DND-41 (cell line): ENCODE results near the gene ERC2.

Experiments
- EZH2 ChIP-seq: IDR thresholded peaks from 3 replicates; pipeline ENCODE4 v1.6.1; 2012; ENCODE audit warnings: borderline replicate concordance, low read depth, mild to moderate bottlenecking, moderate library complexity, low read length, inconsistent platforms; ENCODE audit not compliant: severe bottlenecking
- TF ChIP-seq, protein P1 (sequence below): IDR thresholded peaks from 2 replicates; pipeline ENCODE4 v1.5.1; 2012; ENCODE audit warnings: borderline replicate concordance, low read length, moderate library complexity, mild to moderate bottlenecking; ENCODE audit not compliant: poor library complexity, severe bottlenecking; ENCODE audit errors: extremely low read depth

DNA sequence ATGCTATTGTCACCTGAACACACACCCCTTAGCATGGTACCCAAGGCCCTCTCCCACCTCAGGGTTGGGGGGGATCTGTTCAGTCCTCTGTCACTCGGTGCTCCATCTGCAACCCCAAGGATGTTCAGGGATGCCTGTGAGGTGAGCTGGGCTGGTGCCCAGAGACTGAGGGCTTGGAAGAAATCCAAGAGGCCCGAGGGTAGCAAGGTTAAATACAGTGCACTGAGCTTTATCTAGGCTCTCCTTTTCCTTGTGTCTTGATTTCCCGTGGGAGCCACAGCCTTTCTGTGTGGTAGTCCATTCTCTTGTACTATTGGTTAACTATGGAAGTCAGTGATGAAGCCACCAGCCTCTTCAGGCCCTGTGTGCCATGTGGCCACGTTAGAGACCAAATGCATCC lies 962.5 kb downstream of the ERC2 start:
- TF ChIP-seq EZH2: no peak
- TF ChIP-seq, protein P1, sequence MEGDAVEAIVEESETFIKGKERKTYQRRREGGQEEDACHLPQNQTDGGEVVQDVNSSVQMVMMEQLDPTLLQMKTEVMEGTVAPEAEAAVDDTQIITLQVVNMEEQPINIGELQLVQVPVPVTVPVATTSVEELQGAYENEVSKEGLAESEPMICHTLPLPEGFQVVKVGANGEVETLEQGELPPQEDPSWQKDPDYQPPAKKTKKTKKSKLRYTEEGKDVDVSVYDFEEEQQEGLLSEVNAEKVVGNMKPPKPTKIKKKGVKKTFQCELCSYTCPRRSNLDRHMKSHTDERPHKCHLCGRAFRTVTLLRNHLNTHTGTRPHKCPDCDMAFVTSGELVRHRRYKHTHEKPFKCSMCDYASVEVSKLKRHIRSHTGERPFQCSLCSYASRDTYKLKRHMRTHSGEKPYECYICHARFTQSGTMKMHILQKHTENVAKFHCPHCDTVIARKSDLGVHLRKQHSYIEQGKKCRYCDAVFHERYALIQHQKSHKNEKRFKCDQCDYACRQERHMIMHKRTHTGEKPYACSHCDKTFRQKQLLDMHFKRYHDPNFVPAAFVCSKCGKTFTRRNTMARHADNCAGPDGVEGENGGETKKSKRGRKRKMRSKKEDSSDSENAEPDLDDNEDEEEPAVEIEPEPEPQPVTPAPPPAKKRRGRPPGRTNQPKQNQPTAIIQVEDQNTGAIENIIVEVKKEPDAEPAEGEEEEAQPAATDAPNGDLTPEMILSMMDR: no peak
